K562 (cell line): Measurements from ENCODE around the gene SENP8. TPM values are rescaled to one million over a fixed set of nuclear protein-coding genes. Genes with fewer than 3 reads are reported as not detected.

ENCODE experiments used
- BACH1 ChIP-seq: fragments of 200-800 bp; sonication (Bioruptor generic); IDR thresholded peaks from 2 replicates; pipeline ENCODE4 v1.6.1; 2016; ENCODE audit warnings: missing genetic modification characterization, missing compliant biosample characterization
- C11orf30 ChIP-seq: fragments of 450-650 bp; IDR thresholded peaks from 2 replicates; pipeline ENCODE4 v1.6.1; 2016; ENCODE audit warnings: low read depth, mild to moderate bottlenecking
- FOXP1 ChIP-seq: sonication (generic); formaldehyde crosslinking; IDR thresholded peaks from 2 replicates; pipeline ENCODE4 v1.8.0; 2022; ENCODE audit warnings: mild to moderate bottlenecking, missing genetic modification reagents
- MTA3 ChIP-seq: fragments of 450-650 bp; formaldehyde crosslinking; IDR thresholded peaks from 2 replicates; pipeline ENCODE4 v1.6.1; 2017; ENCODE audit warnings: mild to moderate bottlenecking, borderline replicate concordance
- PHB ChIP-seq: fragments of 250-450 bp; sonication (Bioruptor Pico); IDR thresholded peaks from 2 replicates; pipeline ENCODE4 v1.5.0; 2021
- SMARCA5 ChIP-seq: fragments of 450-650 bp; IDR thresholded peaks from 2 replicates; pipeline ENCODE4 v1.6.1; 2016
- ZKSCAN8 ChIP-seq: fragments of 200-800 bp; sonication (Bioruptor generic); IDR thresholded peaks from 2 replicates; pipeline ENCODE4 v1.6.1; 2016; ENCODE audit warnings: missing genetic modification characterization, missing compliant biosample characterization
- ZNF217 ChIP-seq: sonication (generic); formaldehyde crosslinking; IDR thresholded peaks from 2 replicates; pipeline ENCODE4 v1.8.0; 2022; ENCODE audit warnings: mild to moderate bottlenecking, missing genetic modification reagents
- ZNF583 ChIP-seq: fragments of 250-450 bp; sonication (Bioruptor Pico); IDR thresholded peaks from 2 replicates; pipeline ENCODE4 v1.4.0; 2020
- ZNF699 ChIP-seq: fragments of 250-450 bp; sonication (Bioruptor Pico); IDR thresholded peaks from 2 replicates; pipeline ENCODE4 v1.8.0; 2021; ENCODE audit warnings: mild to moderate bottlenecking, moderate library complexity; ENCODE audit not compliant: insufficient replicate concordance
- polyA plus RNA-seq, 8 experiments: library from polyadenylated mRNA; depleted of rRNA in 4 of 8; stranded (reverse) in 5 of 8; unstranded in 3 of 8; fragments of >200 nt; fragmentation: Nextera tagmentation in 2 of 8; fragmentation: Illumina TruSeq in 1 of 8; extraction: Ambion mirVana in 2 of 8; extraction: Trizol in 1 of 8; gene quantifications; 2 replicates each; pipeline versions ENCODE4 v1.2.1 to v1.2.3, GENCODE V29; 2011 to 2014; ENCODE audit warnings: inconsistent platforms in 1 of 8, missing spikeins in 1 of 8
- total RNA-seq, 7 experiments: library from RNA; depleted of rRNA in 6 of 7; stranded (reverse); fragments of >200 nt in 6 of 7; fragmentation: Illumina TruSeq in 2 of 7; extraction: Trizol in 2 of 7; gene quantifications; 2 replicates each; pipeline versions ENCODE4 v1.2.1 to v1.2.3, GENCODE V29; 2011 to 2021; ENCODE audit warnings: low replicate concordance in 1 of 7
- TF ChIP-seq, protein P1 (sequence below): fragments of 250-450 bp; sonication (Bioruptor Pico); IDR thresholded peaks from 2 replicates; pipeline ENCODE4 v1.8.0; 2022; ENCODE audit warnings: inconsistent platforms, mild to moderate bottlenecking, moderate library complexity, borderline replicate concordance
- TF ChIP-seq, protein P2 (sequence below): fragments of 450-650 bp; IDR thresholded peaks from 2 replicates; pipeline ENCODE4 v1.6.1; 2016; ENCODE audit warnings: mild to moderate bottlenecking, moderate library complexity
- TF ChIP-seq, protein P3 (sequence below): fragments of 450-650 bp; conservative IDR thresholded peaks from 2 replicates; pipeline ENCODE4 v1.6.1; 2016; ENCODE audit warnings: missing genetic modification characterization, low read depth, mild to moderate bottlenecking, control low read depth, missing compliant biosample characterization
- TF ChIP-seq, protein P4 (sequence below): sonication (generic); formaldehyde crosslinking; IDR thresholded peaks from 2 replicates; pipeline ENCODE4 v1.5.0; 2020; ENCODE audit warnings: missing genetic modification reagents

SENP8 gene
- total and polyA plus RNA-seq, 9 of the 15 experiments (the other 6 are each of a cell fraction or from before 2014, with no cell fraction given): 1.4 to 5.4 (median 2.4) TPM

DNA sequence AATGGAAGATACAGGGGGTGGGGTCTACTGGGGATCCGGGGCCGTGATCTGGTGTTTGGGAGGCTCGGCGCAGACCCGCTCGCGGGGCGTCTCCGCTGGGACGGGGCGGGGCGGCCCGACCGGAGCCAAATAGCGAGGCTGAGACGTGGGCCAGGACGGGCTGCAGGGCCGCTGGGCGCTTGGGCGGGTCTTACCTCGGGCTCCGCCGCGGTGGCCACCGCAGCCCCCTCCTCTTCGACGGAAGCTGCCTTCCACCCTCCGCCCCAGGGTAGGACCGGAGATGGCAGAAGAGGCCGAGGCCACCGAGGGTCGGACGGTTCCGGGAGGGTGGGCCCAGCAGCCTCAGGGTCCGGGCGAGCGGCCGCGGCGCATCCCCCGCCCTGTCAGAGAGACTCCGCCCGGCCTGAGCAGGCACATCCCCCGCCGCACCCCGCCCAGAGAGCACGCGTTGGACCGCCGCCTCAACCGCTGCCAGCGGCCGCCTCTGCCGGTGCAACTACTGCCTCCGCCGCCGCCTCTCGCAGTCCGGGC, 652 bp upstream of the SENP8 start (continued):
- TF ChIP-seq, protein P1, sequence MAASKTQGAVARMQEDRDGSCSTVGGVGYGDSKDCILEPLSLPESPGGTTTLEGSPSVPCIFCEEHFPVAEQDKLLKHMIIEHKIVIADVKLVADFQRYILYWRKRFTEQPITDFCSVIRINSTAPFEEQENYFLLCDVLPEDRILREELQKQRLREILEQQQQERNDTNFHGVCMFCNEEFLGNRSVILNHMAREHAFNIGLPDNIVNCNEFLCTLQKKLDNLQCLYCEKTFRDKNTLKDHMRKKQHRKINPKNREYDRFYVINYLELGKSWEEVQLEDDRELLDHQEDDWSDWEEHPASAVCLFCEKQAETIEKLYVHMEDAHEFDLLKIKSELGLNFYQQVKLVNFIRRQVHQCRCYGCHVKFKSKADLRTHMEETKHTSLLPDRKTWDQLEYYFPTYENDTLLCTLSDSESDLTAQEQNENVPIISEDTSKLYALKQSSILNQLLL (CRISPR knock-in tag): no peak
- TF ChIP-seq, protein P2, sequence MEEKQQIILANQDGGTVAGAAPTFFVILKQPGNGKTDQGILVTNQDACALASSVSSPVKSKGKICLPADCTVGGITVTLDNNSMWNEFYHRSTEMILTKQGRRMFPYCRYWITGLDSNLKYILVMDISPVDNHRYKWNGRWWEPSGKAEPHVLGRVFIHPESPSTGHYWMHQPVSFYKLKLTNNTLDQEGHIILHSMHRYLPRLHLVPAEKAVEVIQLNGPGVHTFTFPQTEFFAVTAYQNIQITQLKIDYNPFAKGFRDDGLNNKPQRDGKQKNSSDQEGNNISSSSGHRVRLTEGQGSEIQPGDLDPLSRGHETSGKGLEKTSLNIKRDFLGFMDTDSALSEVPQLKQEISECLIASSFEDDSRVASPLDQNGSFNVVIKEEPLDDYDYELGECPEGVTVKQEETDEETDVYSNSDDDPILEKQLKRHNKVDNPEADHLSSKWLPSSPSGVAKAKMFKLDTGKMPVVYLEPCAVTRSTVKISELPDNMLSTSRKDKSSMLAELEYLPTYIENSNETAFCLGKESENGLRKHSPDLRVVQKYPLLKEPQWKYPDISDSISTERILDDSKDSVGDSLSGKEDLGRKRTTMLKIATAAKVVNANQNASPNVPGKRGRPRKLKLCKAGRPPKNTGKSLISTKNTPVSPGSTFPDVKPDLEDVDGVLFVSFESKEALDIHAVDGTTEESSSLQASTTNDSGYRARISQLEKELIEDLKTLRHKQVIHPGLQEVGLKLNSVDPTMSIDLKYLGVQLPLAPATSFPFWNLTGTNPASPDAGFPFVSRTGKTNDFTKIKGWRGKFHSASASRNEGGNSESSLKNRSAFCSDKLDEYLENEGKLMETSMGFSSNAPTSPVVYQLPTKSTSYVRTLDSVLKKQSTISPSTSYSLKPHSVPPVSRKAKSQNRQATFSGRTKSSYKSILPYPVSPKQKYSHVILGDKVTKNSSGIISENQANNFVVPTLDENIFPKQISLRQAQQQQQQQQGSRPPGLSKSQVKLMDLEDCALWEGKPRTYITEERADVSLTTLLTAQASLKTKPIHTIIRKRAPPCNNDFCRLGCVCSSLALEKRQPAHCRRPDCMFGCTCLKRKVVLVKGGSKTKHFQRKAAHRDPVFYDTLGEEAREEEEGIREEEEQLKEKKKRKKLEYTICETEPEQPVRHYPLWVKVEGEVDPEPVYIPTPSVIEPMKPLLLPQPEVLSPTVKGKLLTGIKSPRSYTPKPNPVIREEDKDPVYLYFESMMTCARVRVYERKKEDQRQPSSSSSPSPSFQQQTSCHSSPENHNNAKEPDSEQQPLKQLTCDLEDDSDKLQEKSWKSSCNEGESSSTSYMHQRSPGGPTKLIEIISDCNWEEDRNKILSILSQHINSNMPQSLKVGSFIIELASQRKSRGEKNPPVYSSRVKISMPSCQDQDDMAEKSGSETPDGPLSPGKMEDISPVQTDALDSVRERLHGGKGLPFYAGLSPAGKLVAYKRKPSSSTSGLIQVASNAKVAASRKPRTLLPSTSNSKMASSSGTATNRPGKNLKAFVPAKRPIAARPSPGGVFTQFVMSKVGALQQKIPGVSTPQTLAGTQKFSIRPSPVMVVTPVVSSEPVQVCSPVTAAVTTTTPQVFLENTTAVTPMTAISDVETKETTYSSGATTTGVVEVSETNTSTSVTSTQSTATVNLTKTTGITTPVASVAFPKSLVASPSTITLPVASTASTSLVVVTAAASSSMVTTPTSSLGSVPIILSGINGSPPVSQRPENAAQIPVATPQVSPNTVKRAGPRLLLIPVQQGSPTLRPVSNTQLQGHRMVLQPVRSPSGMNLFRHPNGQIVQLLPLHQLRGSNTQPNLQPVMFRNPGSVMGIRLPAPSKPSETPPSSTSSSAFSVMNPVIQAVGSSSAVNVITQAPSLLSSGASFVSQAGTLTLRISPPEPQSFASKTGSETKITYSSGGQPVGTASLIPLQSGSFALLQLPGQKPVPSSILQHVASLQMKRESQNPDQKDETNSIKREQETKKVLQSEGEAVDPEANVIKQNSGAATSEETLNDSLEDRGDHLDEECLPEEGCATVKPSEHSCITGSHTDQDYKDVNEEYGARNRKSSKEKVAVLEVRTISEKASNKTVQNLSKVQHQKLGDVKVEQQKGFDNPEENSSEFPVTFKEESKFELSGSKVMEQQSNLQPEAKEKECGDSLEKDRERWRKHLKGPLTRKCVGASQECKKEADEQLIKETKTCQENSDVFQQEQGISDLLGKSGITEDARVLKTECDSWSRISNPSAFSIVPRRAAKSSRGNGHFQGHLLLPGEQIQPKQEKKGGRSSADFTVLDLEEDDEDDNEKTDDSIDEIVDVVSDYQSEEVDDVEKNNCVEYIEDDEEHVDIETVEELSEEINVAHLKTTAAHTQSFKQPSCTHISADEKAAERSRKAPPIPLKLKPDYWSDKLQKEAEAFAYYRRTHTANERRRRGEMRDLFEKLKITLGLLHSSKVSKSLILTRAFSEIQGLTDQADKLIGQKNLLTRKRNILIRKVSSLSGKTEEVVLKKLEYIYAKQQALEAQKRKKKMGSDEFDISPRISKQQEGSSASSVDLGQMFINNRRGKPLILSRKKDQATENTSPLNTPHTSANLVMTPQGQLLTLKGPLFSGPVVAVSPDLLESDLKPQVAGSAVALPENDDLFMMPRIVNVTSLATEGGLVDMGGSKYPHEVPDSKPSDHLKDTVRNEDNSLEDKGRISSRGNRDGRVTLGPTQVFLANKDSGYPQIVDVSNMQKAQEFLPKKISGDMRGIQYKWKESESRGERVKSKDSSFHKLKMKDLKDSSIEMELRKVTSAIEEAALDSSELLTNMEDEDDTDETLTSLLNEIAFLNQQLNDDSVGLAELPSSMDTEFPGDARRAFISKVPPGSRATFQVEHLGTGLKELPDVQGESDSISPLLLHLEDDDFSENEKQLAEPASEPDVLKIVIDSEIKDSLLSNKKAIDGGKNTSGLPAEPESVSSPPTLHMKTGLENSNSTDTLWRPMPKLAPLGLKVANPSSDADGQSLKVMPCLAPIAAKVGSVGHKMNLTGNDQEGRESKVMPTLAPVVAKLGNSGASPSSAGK: no peak
- TF ChIP-seq ZKSCAN8 (no peak), ZNF699 (no peak), C11orf30 (no peak), MTA3 (peak; percentile 48; the same call in 1 of the 2 replicates), FOXP1 (peak; percentile 75; the same call in 1 of the 2 replicates), BACH1 (tag) (no peak), ZNF583 (CRISPR knock-in tag) (no peak), ZNF217 (CRISPR knock-in tag) (no peak), SMARCA5 (no peak), PHB (CRISPR knock-in tag) (peak; percentile 59; the same call in 1 of the 2 replicates)
- TF ChIP-seq, protein P3, sequence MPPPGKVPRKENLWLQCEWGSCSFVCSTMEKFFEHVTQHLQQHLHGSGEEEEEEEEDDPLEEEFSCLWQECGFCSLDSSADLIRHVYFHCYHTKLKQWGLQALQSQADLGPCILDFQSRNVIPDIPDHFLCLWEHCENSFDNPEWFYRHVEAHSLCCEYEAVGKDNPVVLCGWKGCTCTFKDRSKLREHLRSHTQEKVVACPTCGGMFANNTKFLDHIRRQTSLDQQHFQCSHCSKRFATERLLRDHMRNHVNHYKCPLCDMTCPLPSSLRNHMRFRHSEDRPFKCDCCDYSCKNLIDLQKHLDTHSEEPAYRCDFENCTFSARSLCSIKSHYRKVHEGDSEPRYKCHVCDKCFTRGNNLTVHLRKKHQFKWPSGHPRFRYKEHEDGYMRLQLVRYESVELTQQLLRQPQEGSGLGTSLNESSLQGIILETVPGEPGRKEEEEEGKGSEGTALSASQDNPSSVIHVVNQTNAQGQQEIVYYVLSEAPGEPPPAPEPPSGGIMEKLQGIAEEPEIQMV (tag): no peak
- TF ChIP-seq, protein P4, sequence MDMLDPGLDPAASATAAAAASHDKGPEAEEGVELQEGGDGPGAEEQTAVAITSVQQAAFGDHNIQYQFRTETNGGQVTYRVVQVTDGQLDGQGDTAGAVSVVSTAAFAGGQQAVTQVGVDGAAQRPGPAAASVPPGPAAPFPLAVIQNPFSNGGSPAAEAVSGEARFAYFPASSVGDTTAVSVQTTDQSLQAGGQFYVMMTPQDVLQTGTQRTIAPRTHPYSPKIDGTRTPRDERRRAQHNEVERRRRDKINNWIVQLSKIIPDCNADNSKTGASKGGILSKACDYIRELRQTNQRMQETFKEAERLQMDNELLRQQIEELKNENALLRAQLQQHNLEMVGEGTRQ (CRISPR knock-in tag): no peak
